Stimulated activated CD4-positive, alpha-beta T cell treated with anti-CD3 and anti-CD28 coated beads, Interleukin-12 subunit alpha, Interleukin-12 subunit beta, amount 100 ng/mL, for 24 hours (primary cell): ENCODE measurements around the gene BATF3.
A peak's percentile ranks its signal among the peaks of the same experiment; 100 is the strongest.

Source experiments
- DNase-seq, 2 experiments: peaks; one replicate each; pipeline ENCODE4 v3.0.0-alpha.2; 2020; ENCODE audit warnings: low read depth in 2 of 2

The BATF3 gene

DNA sequence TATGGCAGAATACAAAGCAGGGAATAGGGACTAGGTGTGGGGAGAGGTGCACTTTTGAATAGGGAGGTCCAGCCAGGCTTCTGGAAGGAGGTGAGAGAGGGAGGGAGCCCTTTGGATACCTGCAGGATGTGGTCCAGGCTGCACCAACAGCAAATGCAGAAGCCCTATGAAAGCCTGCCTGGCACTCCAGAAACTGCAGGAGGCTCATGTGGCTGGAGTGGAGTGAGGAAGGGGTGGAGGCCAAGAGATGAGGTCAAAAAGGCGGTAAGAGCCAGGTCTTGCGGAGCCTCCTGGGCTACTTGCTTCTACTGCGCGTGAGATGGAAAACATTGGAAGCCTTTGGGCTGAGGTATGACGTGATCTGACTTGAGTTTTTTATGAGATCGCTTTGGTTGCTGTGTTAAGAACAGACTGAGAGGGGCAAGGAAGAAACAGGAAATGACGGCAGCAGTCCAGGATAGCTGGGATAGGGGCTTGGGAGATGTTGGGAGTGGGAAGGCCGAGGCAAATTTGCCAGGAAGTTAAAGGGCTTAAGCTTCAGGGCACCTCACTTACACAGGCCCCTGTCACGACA lies 4.4 kb upstream of the BATF3 start:
- DNase-seq = no peak

DNA sequence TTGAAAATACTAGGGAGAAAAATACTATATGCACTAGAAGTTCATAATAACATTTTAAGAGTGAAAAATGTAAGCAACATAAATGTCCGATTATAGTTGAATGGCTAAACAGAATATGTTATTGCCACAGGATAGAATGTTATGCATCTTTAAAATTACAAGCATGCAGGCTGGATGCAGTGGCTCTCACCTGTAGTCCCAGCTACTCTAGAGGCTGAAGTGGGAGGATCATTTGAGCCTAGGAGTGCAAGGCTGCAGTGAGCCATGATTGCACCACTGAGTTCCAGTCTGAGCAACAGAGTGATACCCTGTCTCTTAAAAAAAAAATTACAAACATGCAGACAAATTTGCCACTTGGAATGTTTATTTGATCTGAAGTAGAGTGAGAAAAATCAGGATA lies 3.0 kb upstream of the BATF3 start:
- DNase-seq = no peak

GRCh38 chr1:212701910-212702309 lies 2.3 kb upstream of the BATF3 start:
- DNase-seq = no peak

GRCh38 chr1:212700892-212701819 lies 1.5 kb upstream of the BATF3 start:
- no peak for DNase-seq

GRCh38 chr1:212700223-212700891 lies 717 bp upstream of the BATF3 start:
- DNase-seq = peak in 1 of 2 experiments; percentile 50

- DNase-seq = peak in 1 of 2 experiments; percentile 57
Observed at GRCh38 chr1:212699104-212699624, 476 bp downstream of the BATF3 start.

DNA sequence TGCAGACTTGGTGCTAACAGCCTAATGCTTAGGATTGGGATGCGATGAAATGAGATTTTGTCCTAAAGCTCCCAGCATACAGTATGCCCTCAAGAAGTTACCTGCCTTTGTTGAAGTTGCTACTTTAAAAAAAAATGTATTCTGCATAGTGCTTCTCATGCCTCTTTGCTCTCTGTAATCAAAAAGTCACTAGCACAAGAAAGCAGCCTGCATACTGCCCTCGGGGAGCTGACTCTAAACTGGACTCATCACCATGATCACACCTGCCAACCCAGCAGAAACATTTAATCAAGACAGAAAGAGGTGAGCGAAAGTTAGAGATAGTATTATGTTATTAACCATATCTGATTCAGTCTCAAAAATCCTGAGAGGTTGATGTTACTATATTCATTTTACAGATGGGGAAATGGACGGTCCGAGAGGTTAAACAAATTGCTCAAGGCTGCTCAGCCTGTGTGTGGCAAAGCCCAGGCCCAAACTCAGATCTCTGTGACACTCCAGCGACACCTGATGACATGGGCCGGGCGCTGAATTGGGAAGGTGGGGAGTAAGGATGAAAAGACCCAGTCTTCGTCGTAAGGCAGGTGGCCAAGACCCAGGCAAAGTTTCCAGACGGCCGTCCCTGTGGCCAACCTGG lies 1.1 kb downstream of the BATF3 start:
- no peak for DNase-seq

GRCh38 chr1:212696721-212697331 lies 2.8 kb downstream of the BATF3 start:
- DNase-seq = no peak

DNA sequence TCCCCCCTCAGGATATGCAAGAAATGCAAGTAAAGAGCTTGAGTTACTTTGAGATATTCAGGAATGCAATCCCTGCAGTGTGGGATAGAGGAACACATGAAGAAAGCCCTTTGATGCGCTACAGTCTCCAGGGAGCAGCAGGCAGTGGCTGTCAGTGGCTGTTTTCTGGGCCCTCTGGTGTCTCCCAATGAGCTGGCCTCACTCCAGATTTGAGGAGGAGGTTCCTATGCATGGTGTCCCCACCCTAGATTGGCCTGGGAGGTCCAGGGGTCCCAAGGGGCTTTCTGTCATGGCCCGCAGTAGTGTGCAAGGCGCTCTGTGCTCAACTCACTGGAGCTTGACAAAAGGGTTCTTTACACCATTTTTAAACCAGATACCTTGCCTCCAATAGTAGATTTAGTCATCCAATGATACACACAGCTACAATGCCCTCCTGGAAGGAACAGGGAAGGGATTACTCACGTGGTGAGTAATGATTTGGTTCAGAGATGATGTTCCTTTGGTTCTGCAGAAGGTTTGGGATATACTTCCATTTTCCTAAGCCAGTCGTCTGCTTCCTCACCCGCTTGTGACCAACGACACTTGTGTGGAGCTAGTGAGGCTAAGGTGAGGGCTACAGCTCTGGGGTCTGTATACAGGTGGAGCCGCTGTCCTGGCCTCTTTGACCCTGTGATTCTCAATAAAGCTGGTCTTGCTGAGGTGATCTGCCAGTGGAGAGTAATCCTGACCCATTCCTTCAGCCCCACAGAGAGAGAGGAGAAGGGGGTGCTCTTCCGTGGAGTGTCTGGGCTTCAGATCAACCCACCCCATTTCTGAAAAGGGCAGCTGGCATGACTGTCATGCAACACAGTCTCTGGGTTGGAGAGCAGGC lies 6.6 kb downstream of the BATF3 start:
- DNase-seq = no peak

GRCh38 chr1:212691561-212692071 lies 8.0 kb downstream of the BATF3 start:
- DNase-seq = no peak

GRCh38 chr1:212690816-212691403 lies 8.7 kb downstream of the BATF3 start:
- DNase-seq = no peak

DNA sequence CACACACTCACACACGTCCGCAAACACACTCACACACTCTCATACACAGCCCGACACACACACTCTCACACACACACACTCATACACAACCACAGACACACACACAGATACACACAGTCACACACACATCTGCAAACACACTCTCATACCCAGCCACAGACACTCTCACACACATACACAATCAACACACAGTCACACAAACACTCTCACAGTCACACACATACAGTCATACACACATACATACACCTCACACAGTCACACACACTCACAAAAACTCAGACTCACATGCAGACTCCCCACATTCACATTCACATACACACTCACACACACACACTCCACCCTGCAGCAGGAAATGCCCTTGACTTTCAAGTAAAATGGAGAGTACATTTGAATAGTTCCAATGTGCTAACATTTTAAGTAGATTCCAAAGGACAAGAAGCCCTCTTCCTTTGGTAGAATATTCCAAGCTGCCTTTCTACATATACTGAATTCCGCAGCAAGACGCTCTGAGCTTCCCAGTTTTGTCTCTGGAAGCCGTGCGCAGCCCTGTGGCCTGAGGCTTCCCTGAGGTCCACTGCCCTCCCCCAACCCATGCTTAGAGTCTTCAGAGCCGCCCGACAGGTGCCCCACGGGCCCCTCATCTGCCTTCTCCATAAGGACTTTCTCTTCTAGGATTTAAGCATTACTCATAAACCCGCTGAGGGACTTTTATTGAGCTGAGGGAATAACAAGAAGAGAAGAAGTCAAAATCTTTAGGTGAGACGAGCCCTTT lies 9.7 kb downstream of the BATF3 start:
- no peak for DNase-seq

- no peak for DNase-seq
Observed at GRCh38 chr1:212689196-212689725, 10.4 kb downstream of the BATF3 start.

GRCh38 chr1:212688341-212689047 lies 11.1 kb downstream of the BATF3 start:
- no peak for DNase-seq

DNA sequence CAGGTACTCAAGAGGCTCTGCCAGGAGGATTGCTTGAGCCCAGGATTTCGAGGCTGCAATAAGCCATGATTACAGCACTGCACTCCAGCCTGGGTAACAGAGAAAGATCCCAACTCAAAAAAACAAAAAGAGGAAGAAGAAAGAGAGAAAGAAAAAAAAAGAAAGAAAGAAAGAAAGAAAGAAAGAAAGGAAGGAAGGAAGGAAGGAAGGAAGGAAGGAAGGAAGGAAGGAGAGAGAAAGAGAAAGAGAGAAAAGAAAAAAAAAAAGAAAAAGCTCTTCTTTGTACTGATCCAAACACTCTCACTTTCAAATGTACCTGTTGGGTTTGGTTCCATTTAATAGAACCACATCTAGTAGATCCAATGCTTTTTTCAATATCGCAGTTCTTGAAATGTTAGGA lies 11.8 kb downstream of the BATF3 start:
- DNase-seq = no peak

GRCh38 chr1:212686591-212686990 lies 13.0 kb downstream of the BATF3 start:
- no peak for DNase-seq

DNA sequence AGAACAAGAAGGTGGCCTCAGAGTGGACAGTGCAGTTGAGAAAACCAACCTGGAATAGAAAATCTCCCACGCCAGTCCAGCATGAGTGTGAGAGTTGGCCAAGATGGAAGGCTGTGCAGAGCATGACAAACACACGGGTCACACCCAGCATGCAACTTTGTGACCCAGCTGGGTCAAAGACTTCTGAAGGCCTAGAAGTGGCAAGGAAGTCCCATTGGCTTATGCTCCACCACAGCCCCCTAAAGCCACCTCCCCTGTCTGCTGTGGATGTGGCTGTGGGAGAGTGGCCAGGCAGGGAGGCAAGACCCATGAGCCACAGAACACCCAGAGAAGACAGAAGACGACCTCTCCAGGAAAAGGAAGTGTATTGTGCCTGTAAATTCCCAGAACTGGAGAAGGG lies 13.6 kb downstream of the BATF3 start:
- no peak for DNase-seq

DNA sequence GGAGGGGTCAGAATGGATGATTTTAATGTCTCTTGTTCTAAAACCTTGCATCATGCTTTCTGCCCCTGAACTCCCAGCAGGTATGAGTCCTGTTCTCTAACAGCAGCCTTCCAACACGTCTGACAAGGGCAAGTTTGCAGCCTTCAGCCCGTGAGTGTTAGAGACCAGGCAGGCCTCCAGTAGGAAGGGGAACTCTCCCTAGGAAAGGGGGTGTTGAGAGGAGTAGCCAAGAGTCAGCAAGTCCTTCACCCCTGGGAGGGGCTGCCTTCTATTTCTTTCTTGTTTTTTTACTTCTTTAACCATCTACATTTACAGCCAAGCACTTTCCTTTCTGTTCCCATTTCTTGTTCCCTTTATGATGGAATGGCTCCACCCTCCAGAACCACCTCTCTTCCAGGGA lies 14.2 kb downstream of the BATF3 start:
- no peak for DNase-seq
